H1 (cell line): ENCODE results near the gene KRTCAP2. TPM values are rescaled to one million over a fixed set of nuclear protein-coding genes. Genes with fewer than 3 reads are reported as not detected.

Source experiments
- CTCF ChIA-PET: fragments of 300-600 bp; sonication (Branson Sonifier 250); formaldehyde crosslinking; loops from one replicate; lab custom pipeline; 2021; ENCODE audit not compliant: partially characterized antibody; lab: Charles Lee
- POLR2A ChIA-PET: fragments of 300-600 bp; sonication (Branson Sonifier 250); formaldehyde crosslinking; loops from one replicate; lab custom pipeline; 2021; ENCODE audit warnings: inconsistent platforms; ENCODE audit not compliant: partially characterized antibody; lab: Charles Lee
- DNase-seq, 2 experiments: peaks; one replicate each; pipeline versions ENCODE4 v3.0.0 to v3.0.0-alpha.2; 2010 to 2022; ENCODE audit warnings: low spot score in 2 of 2, low read depth in 1 of 2, mixed read lengths in 1 of 2
- FAIRE-seq: peaks from 2 replicates; lab custom pipeline; 2011; peaks lifted over from hg19 to GRCh38; lab: Jason Lieb, UNC
- H2AFZ ChIP-seq: 2 replicates; pipeline ENCODE4 v1.8.1; 2012; ENCODE audit warnings: low read length, inconsistent platforms
- H2AK5ac ChIP-seq: 2 replicates; pipeline ENCODE4 v1.6.1; 2013; ENCODE audit warnings: low read depth, low read length
- H2BK120ac ChIP-seq: replicated peaks from 2 replicates; pipeline ENCODE3; 2013; ENCODE audit warnings: low read depth, low read length, inconsistent platforms
- H2BK12ac ChIP-seq: 2 replicates; pipeline ENCODE4 v1.6.1; 2013; ENCODE audit warnings: low read depth, low read length
- H2BK15ac ChIP-seq: 2 replicates; pipeline ENCODE4 v1.6.1; 2013; ENCODE audit warnings: low read length
- H2BK20ac ChIP-seq: 2 replicates; pipeline ENCODE4 v1.6.1; 2013; ENCODE audit warnings: low read length
- H2BK5ac ChIP-seq: 2 replicates; pipeline ENCODE4 v1.6.1; 2013; ENCODE audit warnings: low read depth, low read length
- H3K14ac ChIP-seq: 2 replicates; pipeline ENCODE4 v1.6.1; 2013; ENCODE audit warnings: inconsistent platforms; ENCODE audit not compliant: insufficient read length
- H3K18ac ChIP-seq: 2 replicates; pipeline ENCODE4 v1.6.1; 2013; ENCODE audit warnings: low read length; ENCODE audit errors: extremely low read depth
- H3K23ac ChIP-seq: 2 replicates; pipeline ENCODE4 v1.6.1; 2013; ENCODE audit warnings: inconsistent platforms; ENCODE audit not compliant: insufficient read length
- H3K23me2 ChIP-seq: 2 replicates; pipeline ENCODE4 v1.6.1; 2013; ENCODE audit warnings: low read depth, low read length
- H3K27ac ChIP-seq: 2 replicates; pipeline ENCODE4 v1.6.1; 2011; ENCODE audit warnings: low read depth, low read length, inconsistent platforms
- H3K27me3 ChIP-seq, 4 experiments: replicated peaks in 1 of 4; 1 replicate in 1 of 4; 2 replicates in 3 of 4; pipeline versions ENCODE4 v1.6.1 to v1.8.1; 2011 to 2013; ENCODE audit warnings: low read length in 3 of 4, mild to moderate bottlenecking in 3 of 4, inconsistent platforms in 2 of 4, mixed read lengths in 2 of 4, moderate library complexity in 1 of 4; ENCODE audit not compliant: control insufficient read depth in 3 of 4, insufficient read depth in 3 of 4; ENCODE audit errors: extremely low read depth in 1 of 4
- H3K36me3 ChIP-seq, 4 experiments: 2 replicates each; pipeline versions ENCODE4 v1.6.1 to v1.8.1; 2011 to 2013; ENCODE audit warnings: mild to moderate bottlenecking in 4 of 4, low read length in 3 of 4, moderate library complexity in 2 of 4, control low read depth in 1 of 4, inconsistent platforms in 1 of 4; ENCODE audit not compliant: insufficient read depth in 4 of 4, control insufficient read depth in 2 of 4
- H3K4ac ChIP-seq: replicated peaks from 2 replicates; pipeline ENCODE3; 2013; ENCODE audit warnings: low read length, low read depth, mixed read lengths, inconsistent platforms; ENCODE audit not compliant: insufficient read length
- H3K4me1 ChIP-seq, 4 experiments: replicated peaks in 1 of 4; 1 replicate in 1 of 4; 2 replicates in 3 of 4; pipeline versions ENCODE4 v1.6.1 to v1.8.1; 2011 to 2013; ENCODE audit warnings: low read length in 3 of 4, inconsistent platforms in 2 of 4, mixed read lengths in 1 of 4; ENCODE audit not compliant: insufficient read depth in 4 of 4, control insufficient read depth in 3 of 4
- H3K4me2 ChIP-seq, 2 experiments: 2 replicates each; pipeline versions ENCODE4 v1.6.1 to v1.8.1; 2011 to 2013; ENCODE audit warnings: low read depth in 2 of 2, low read length in 2 of 2, control low read depth in 1 of 2, inconsistent platforms in 1 of 2, mild to moderate bottlenecking in 1 of 2; ENCODE audit not compliant: insufficient read depth in 1 of 2
- H3K4me3 ChIP-seq, 4 experiments: fragments of 200-600, 300-600 bp in 1 of 4; sonication (generic), shearing (Covaris generic), sonication (Bioruptor Twin) in 1 of 4; 2 replicates each; pipeline versions ENCODE4 v1.5.1 to v1.8.1; 2011 to 2016; ENCODE audit warnings: low read length in 4 of 4, low read depth in 3 of 4, control low read depth in 2 of 4, inconsistent platforms in 2 of 4, mild to moderate bottlenecking in 2 of 4, mixed read lengths in 1 of 4, moderate library complexity in 1 of 4; ENCODE audit not compliant: insufficient read depth in 2 of 4; ENCODE audit errors: extremely low read depth in 1 of 4
- H3K56ac ChIP-seq: replicated peaks from 2 replicates; pipeline ENCODE3; 2013; ENCODE audit warnings: low read depth, mild to moderate bottlenecking, mixed read lengths, low read length, inconsistent platforms; ENCODE audit not compliant: insufficient read length
- H3K79me1 ChIP-seq: 2 replicates; pipeline ENCODE4 v1.6.1; 2013; ENCODE audit warnings: low read depth, low read length, control low read depth
- H3K79me2 ChIP-seq, 2 experiments: 2 replicates each; pipeline versions ENCODE4 v1.6.1 to v1.8.1; 2012 to 2013; ENCODE audit warnings: low read length in 2 of 2, mild to moderate bottlenecking in 2 of 2, inconsistent platforms in 1 of 2; ENCODE audit not compliant: insufficient read depth in 2 of 2, control insufficient read depth in 1 of 2
- H3K9ac ChIP-seq, 4 experiments: replicated peaks in 1 of 4; 1 replicate in 1 of 4; 2 replicates in 3 of 4; pipeline versions ENCODE4 v1.6.1 to v1.8.1; 2011 to 2013; ENCODE audit warnings: low read depth in 3 of 4, low read length in 3 of 4, control low read depth in 2 of 4, mild to moderate bottlenecking in 2 of 4, moderate library complexity in 2 of 4, inconsistent platforms in 1 of 4; ENCODE audit errors: extremely low read depth in 1 of 4
- H3K9me3 ChIP-seq, 2 experiments: 2 replicates each; pipeline versions ENCODE4 v1.6.1 to v1.8.1; 2012 to 2013; ENCODE audit warnings: mild to moderate bottlenecking in 2 of 2, moderate library complexity in 2 of 2, control low read depth in 1 of 2, inconsistent platforms in 1 of 2, low read depth in 1 of 2, low read length in 1 of 2, mixed read lengths in 1 of 2; ENCODE audit not compliant: insufficient read depth in 2 of 2
- H4K20me1 ChIP-seq, 2 experiments: replicated peaks in 1 of 2; 2 replicates each; pipeline versions ENCODE3 to v1.8.1; 2011 to 2013; ENCODE audit warnings: inconsistent platforms in 2 of 2, low read length in 2 of 2, mild to moderate bottlenecking in 1 of 2; ENCODE audit not compliant: insufficient read depth in 2 of 2, control insufficient read depth in 1 of 2
- H4K5ac ChIP-seq: 2 replicates; pipeline ENCODE4 v1.6.1; 2013; ENCODE audit warnings: low read length, low read depth, mixed read lengths, inconsistent platforms; ENCODE audit not compliant: insufficient read length
- H4K8ac ChIP-seq: 2 replicates; pipeline ENCODE4 v1.8.0; 2013; ENCODE audit warnings: mild to moderate bottlenecking, moderate library complexity, low read length, inconsistent platforms; ENCODE audit not compliant: insufficient read depth; ENCODE audit errors: extremely low read depth
- H4K91ac ChIP-seq: replicated peaks from 2 replicates; pipeline ENCODE3; 2013; ENCODE audit warnings: low read length, mixed read lengths, inconsistent platforms; ENCODE audit not compliant: insufficient read length
- BRCA1 ChIP-seq: IDR thresholded peaks from 2 replicates; pipeline ENCODE4 v1.6.1; 2012; ENCODE audit warnings: low read depth, low read length, improper control_type of control experiment
- CREB1 ChIP-seq: IDR thresholded peaks from 2 replicates; pipeline ENCODE4 v1.6.1; 2012; ENCODE audit warnings: inconsistent platforms
- HDAC2 ChIP-seq, 2 experiments: fragments of 300-600 bp in 1 of 2; sonication (generic) in 1 of 2; IDR thresholded peaks; 2 replicates each; pipeline ENCODE4 v1.6.1; 2011 to 2012; ENCODE audit warnings: low read depth in 2 of 2, low read length in 2 of 2, mild to moderate bottlenecking in 2 of 2, moderate library complexity in 2 of 2, borderline replicate concordance in 1 of 2, inconsistent platforms in 1 of 2
- JUND ChIP-seq: IDR thresholded peaks from 2 replicates; pipeline ENCODE4 v1.6.1; 2011; ENCODE audit warnings: mild to moderate bottlenecking, improper control_type of control experiment, low read length
- NRF1 ChIP-seq: IDR thresholded peaks from 2 replicates; pipeline ENCODE4 v1.6.1; 2011; ENCODE audit warnings: mild to moderate bottlenecking, low read depth, low read length, improper control_type of control experiment
- SAP30 ChIP-seq: fragments of 300-600 bp; sonication (generic); IDR thresholded peaks from 2 replicates; pipeline ENCODE4 v1.7.1; 2012; ENCODE audit warnings: low read length, moderate library complexity, mild to moderate bottlenecking, inconsistent platforms; ENCODE audit not compliant: insufficient read depth, insufficient replicate concordance
- SP1 ChIP-seq: IDR thresholded peaks from 2 replicates; pipeline ENCODE4 v1.6.1; 2011; ENCODE audit warnings: low read depth, low read length
- WGBS, 2 experiments: shearing (Covaris generic) in 1 of 2; methylation state at CpG; one replicate each; pipeline versions ENCODE4 v1.1.6 to v1.1.7; 2013 to 2015; ENCODE audit warnings: low lambda C conversion rate in 2 of 2, mixed read lengths in 2 of 2, inconsistent platforms in 1 of 2, low coverage in 1 of 2, missing lambda C conversion rate in 1 of 2; ENCODE audit not compliant: insufficient replicate concordance in 2 of 2, insufficient coverage in 1 of 2, insufficient read length in 1 of 2; ENCODE audit errors: extremely low coverage in 1 of 2, missing lambda C conversion rate in 1 of 2; 5-methylcytosine and 5-hydroxymethylcytosine counted together
- polyA plus RNA-seq, 7 experiments: library from polyadenylated mRNA; depleted of rRNA in 3 of 7; stranded (reverse) in 5 of 7; unstranded in 2 of 7; fragments of >200 nt in 5 of 7; fragments of 200-250 nt in 2 of 7; gene quantifications; 1 replicate in 5 of 7; 2 replicates in 1 of 7; 4 replicates in 1 of 7; pipeline versions ENCODE4 v1.2.1 to v1.2.3, GENCODE V29; 2011 to 2013; ENCODE audit warnings: missing spikeins in 2 of 7, mixed read lengths in 2 of 7
- total RNA-seq: library from RNA; stranded (reverse); fragmentation: NEBNext Ultra II Directional; extraction: Animal tissue kit (Norgen Biotek cat#: 25700); gene quantifications from 2 replicates; pipeline ENCODE4 v1.2.1, GENCODE V29; 2021

Gene KRTCAP2
- total and polyA plus RNA-seq, 2 of the 8 experiments (the other 6 are each of a cell fraction or from before 2014, with no cell fraction given): 146 to 317 TPM

DNA sequence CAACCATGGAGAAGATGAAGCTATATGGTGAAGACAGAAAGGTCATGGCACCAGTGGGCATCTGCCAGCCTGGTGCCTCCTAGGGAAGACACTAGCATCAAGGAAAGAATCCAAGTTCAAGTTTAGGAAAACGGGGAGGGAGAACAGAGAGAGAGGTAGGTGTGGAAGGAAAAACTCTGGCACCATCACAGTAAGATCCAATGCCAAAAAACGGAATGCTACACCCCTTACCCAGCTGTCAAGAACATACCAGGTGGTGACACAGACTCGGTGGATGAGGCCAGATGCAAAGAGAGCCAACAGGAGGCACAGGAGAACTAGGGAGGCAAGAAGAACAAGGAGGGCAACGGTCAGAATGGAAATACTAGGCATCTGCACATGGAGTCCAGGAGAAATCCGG is 3.6 kb downstream of the KRTCAP2 start:
- H2BK15ac ChIP-seq: no peak overlapping the region
- peaks cover 16% of the 10 kb centered on the region for H3K23me2 ChIP-seq
- no peak overlapping the region for H2BK120ac ChIP-seq
- no peak overlapping the region for H4K91ac ChIP-seq
- ChIA-PET POLR2A (interaction anchor here (1.2 to 20.5 kb wide), 2 partner anchors 32 to 54 kb away, joined by 3 to 512 read pairs; partner anchors contain the start of genes MTX1 and THBS3), CTCF (interaction anchor here (1.1 to 12.4 kb wide), 12 partner anchors 24 to 109 kb away, joined by 3 to 215 read pairs (median 14); partner anchors contain the start of genes DPM3, EFNA1 and SLC50A1)
- no peak overlapping the region for H3K4me2 ChIP-seq
- no peak overlapping the region for H2AK5ac ChIP-seq
- H3K4ac ChIP-seq: no peak overlapping the region
- no peak for DNase-seq
- peaks cover 5 to 22% (median 13%) of the 10 kb centered on the region in 4 experiments for H3K4me1 ChIP-seq
- no peaks in the 10 kb centered on the region for H3K79me1 ChIP-seq
- no peak overlapping the region for H3K56ac ChIP-seq
- H2BK12ac ChIP-seq: no peak overlapping the region
- TF ChIP-seq BRCA1: no peak
- no peak for TF ChIP-seq SP1
- TF ChIP-seq NRF1: no peak
- TF ChIP-seq SAP30: no peak
- TF ChIP-seq CREB1: no peak
- no peak for TF ChIP-seq JUND
- TF ChIP-seq HDAC2 (IDR thresholded peaks at IDR 0.05; ENCODE audit: borderline replicate concordance in 1 of 2, low read depth in 2 of 2, low read length in 2 of 2): no peak
- TF ChIP-seq, all 59 proteins: peak for 0
- no peak overlapping the region for H3K9ac ChIP-seq
- peaks cover 0 to 12% of the 10 kb centered on the region in 2 experiments; a peak in 2 of 4 replicates for H3K79me2 ChIP-seq
- no peak for FAIRE-seq
- WGBS, 2 experiments: 74% methylated on average over 5 of the region's 5 CpGs; no CpG with 5 or more reads in 1 of the 2 experiments
- H3K23ac ChIP-seq: no peak overlapping the region
- H3K18ac ChIP-seq: no peak overlapping the region
- H3K4me3 ChIP-seq: no peak overlapping the region
- H3K36me3 ChIP-seq: peaks cover 0 to 10% (median 7%) of the 10 kb centered on the region in 4 experiments; a peak in 4 of 8 replicates
- H3K27me3 ChIP-seq: no peaks in the 10 kb centered on the region
- no peak overlapping the region for H3K27ac ChIP-seq
- H2AFZ ChIP-seq: no peak overlapping the region
- no peaks in the 10 kb centered on the region for H3K9me3 ChIP-seq
- no peak overlapping the region for H4K8ac ChIP-seq
- H2BK20ac ChIP-seq: no peak overlapping the region
- no peak overlapping the region for H2BK5ac ChIP-seq
- no peak overlapping the region for H4K5ac ChIP-seq
- no peaks in the 10 kb centered on the region for H4K20me1 ChIP-seq
- H3K14ac ChIP-seq: no peak overlapping the region
